SU-DHL-6 (cell line): ENCODE results near the gene BTAF1.

Experiments
- H2AFZ ChIP-seq: fragments of 200-600 bp; sonication (generic); 2 replicates; pipeline ENCODE4 v1.6.1; 2014; ENCODE audit warnings: low read depth, mild to moderate bottlenecking, moderate library complexity, mixed read lengths, antibody characterized with exemption, low read length; ENCODE audit not compliant: severe bottlenecking
- H3F3A ChIP-seq: fragments of 200-600 bp; shearing (Covaris generic); 2 replicates; pipeline ENCODE4 v1.6.0; 2016; ENCODE audit warnings: antibody characterized with exemption, mild to moderate bottlenecking; ENCODE audit not compliant: insufficient read depth
- H3K27ac ChIP-seq: fragments of 200-600 bp; sonication (generic); 2 replicates; pipeline ENCODE4 v1.5.1; 2016; ENCODE audit warnings: low read depth, mild to moderate bottlenecking, low read length, moderate library complexity, mixed read lengths
- H3K27me3 ChIP-seq: fragments of 200-600 bp; sonication (generic), shearing (Covaris generic); 2 replicates; pipeline ENCODE4 v1.6.0; 2014; ENCODE audit warnings: mild to moderate bottlenecking, low read length
- H3K36me3 ChIP-seq: fragments of 200-600 bp; sonication (generic); 2 replicates; pipeline ENCODE4 v1.6.1; 2014; ENCODE audit warnings: mild to moderate bottlenecking, low read length, mixed read lengths
- H3K4me2 ChIP-seq: fragments of 300-600, 200-600 bp; shearing (Covaris generic), sonication (generic); 2 replicates; pipeline ENCODE4 v1.6.0; 2014; ENCODE audit warnings: low read length, low read depth, mild to moderate bottlenecking; ENCODE audit not compliant: poor library complexity, severe bottlenecking
- H3K4me3 ChIP-seq: fragments of 200-600 bp; sonication (generic); 2 replicates; pipeline ENCODE4 v1.5.1; 2014; ENCODE audit warnings: antibody characterized with exemption, low read length, mild to moderate bottlenecking, mixed read lengths; ENCODE audit not compliant: insufficient read depth, poor library complexity, severe bottlenecking
- H3K79me2 ChIP-seq: fragments of 200-600 bp; sonication (generic); 2 replicates; pipeline ENCODE4 v1.6.1; 2014; ENCODE audit warnings: mild to moderate bottlenecking, low read length, moderate library complexity; ENCODE audit not compliant: insufficient read depth
- H3K9ac ChIP-seq: fragments of 200-600 bp; sonication (generic); 2 replicates; pipeline ENCODE4 v1.7.0; 2014; ENCODE audit warnings: mild to moderate bottlenecking, low read length
- H3K9me2 ChIP-seq: fragments of 200-600 bp; sonication (generic); replicated peaks from 2 replicates; pipeline ENCODE4 v1.6.1; 2014; ENCODE audit warnings: low read length; ENCODE audit not compliant: insufficient read depth
- H3K9me3 ChIP-seq: fragments of 200-600 bp; sonication (generic); 2 replicates; pipeline ENCODE4 v1.6.1; 2014; ENCODE audit warnings: low read length, mixed read lengths; ENCODE audit not compliant: insufficient read depth
- H4K20me1 ChIP-seq: fragments of 200-600 bp; sonication (generic); 2 replicates; pipeline ENCODE4 v1.6.1; 2014; ENCODE audit warnings: low read depth, mild to moderate bottlenecking, antibody characterized with exemption, low read length, moderate library complexity, mixed read lengths
- EZH2phosphoT487 ChIP-seq: fragments of 200-600 bp; sonication (generic), shearing (Covaris generic); conservative IDR thresholded peaks from 2 replicates; pipeline ENCODE4 v1.6.1; 2018; ENCODE audit warnings: mild to moderate bottlenecking, antibody characterized with exemption, low read length, moderate library complexity, mixed read lengths
- TF ChIP-seq, protein P1 (sequence below): fragments of 200-600 bp; sonication (generic); IDR thresholded peaks from one replicate; pipeline ENCODE4 v1.5.1; 2017; ENCODE audit warnings: antibody characterized with exemption, mild to moderate bottlenecking, low read length, moderate library complexity; ENCODE audit not compliant: insufficient read depth, poor library complexity, severe bottlenecking

Gene BTAF1

DNA sequence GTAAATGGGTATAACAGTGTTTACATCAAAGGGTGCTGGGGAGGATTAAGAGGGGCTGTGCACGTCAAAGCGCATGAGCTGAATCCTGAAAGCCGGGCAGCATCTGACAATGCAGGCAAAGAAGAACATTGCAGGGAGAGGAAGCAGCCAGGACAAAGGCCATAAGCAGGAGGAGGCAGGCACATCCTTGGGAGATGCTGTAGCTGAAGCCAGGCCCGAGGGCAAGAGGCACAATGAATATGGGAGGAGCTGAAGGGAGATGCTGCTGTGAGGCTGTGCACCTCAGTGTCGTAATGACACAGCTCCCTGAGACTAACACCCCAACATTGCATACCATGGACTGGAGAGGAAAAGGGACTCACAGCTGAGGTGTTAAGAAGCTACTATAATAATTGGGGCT is 129.2 kb downstream of the BTAF1 start:
- Histone ChIP-seq H3K27me3 (no peaks in the 10 kb centered on the region), H3K9ac (no peak overlapping the region), H3K9me3 (no peaks in the 10 kb centered on the region), H3K79me2 (no peaks in the 10 kb centered on the region), H3K27ac (no peak overlapping the region), H3F3A (peaks cover 13% of the 10 kb centered on the region; the same call in 1 of the 2 replicates), H3K4me2 (no peak overlapping the region), H4K20me1 (no peaks in the 10 kb centered on the region), H3K9me2 (no peaks in the 10 kb centered on the region), H3K36me3 (no peaks in the 10 kb centered on the region), H3K4me3 (no peak overlapping the region), H2AFZ (no peak overlapping the region)
- TF ChIP-seq, protein P1, sequence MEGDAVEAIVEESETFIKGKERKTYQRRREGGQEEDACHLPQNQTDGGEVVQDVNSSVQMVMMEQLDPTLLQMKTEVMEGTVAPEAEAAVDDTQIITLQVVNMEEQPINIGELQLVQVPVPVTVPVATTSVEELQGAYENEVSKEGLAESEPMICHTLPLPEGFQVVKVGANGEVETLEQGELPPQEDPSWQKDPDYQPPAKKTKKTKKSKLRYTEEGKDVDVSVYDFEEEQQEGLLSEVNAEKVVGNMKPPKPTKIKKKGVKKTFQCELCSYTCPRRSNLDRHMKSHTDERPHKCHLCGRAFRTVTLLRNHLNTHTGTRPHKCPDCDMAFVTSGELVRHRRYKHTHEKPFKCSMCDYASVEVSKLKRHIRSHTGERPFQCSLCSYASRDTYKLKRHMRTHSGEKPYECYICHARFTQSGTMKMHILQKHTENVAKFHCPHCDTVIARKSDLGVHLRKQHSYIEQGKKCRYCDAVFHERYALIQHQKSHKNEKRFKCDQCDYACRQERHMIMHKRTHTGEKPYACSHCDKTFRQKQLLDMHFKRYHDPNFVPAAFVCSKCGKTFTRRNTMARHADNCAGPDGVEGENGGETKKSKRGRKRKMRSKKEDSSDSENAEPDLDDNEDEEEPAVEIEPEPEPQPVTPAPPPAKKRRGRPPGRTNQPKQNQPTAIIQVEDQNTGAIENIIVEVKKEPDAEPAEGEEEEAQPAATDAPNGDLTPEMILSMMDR: no peak
- no peak for TF ChIP-seq EZH2phosphoT487

DNA sequence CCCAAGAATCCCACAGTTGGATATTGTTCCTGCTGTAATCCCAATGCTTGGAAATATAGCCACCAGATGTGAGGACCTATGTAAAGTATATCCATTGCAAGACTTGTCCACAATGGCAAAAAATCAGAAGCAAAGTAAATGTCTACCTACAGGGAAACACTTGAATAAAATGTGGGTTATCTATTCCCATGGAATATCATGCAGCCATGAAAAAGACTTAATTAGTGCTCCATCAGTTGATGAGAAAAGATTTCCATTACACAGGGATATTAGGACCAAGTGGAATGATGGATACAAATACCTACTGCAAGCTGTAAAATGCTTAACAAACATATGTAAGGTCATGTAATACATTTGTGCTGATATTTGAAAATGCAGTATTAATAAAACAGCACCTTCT is 131.2 kb downstream of the BTAF1 start:
- no peak overlapping the region for H3K4me3 ChIP-seq
- no peak for TF ChIP-seq EZH2phosphoT487
- TF ChIP-seq, protein P1: no peak
- H3K9me2 ChIP-seq: no peaks in the 10 kb centered on the region
- no peaks in the 10 kb centered on the region for H4K20me1 ChIP-seq
- no peaks in the 10 kb centered on the region for H3K9me3 ChIP-seq
- H3K27ac ChIP-seq: no peak overlapping the region
- no peaks in the 10 kb centered on the region; the same call in 1 of the 2 replicates for H3F3A ChIP-seq
- no peak overlapping the region for H2AFZ ChIP-seq
- no peaks in the 10 kb centered on the region for H3K79me2 ChIP-seq
- no peak overlapping the region for H3K9ac ChIP-seq
- H3K4me2 ChIP-seq: no peak overlapping the region
- H3K36me3 ChIP-seq: no peaks in the 10 kb centered on the region
- H3K27me3 ChIP-seq: no peaks in the 10 kb centered on the region

DNA sequence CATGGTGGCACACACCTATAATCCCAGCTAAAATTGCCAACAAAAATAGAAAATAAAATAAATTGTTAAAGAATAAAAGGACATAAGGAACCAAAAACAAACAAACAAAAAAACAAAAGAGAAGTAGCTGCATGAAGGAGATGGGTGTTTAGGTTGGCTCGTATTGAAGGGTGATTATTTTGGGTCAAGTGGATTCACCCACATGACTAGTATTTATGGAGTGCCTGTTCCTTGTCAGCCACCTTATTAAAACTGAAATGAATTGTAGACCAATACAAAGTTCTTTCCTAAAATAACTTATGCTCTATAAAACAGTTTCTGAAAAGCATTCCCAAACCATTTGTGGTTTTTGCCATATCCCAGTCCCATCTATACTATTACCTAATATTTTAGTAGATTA is 138.7 kb downstream of the BTAF1 start:
- no peaks in the 10 kb centered on the region for H3K36me3 ChIP-seq
- no peaks in the 10 kb centered on the region for H4K20me1 ChIP-seq
- H3K9me3 ChIP-seq: no peaks in the 10 kb centered on the region
- H3K9ac ChIP-seq: no peak overlapping the region
- H3K79me2 ChIP-seq: no peaks in the 10 kb centered on the region
- H3K27ac ChIP-seq: no peak overlapping the region
- H3F3A ChIP-seq: no peaks in the 10 kb centered on the region
- H3K27me3 ChIP-seq: no peaks in the 10 kb centered on the region
- TF ChIP-seq, protein P1: no peak
- TF ChIP-seq EZH2phosphoT487: no peak
- H2AFZ ChIP-seq: no peak overlapping the region
- H3K9me2 ChIP-seq: no peaks in the 10 kb centered on the region
- H3K4me2 ChIP-seq: no peak overlapping the region
- H3K4me3 ChIP-seq: no peak overlapping the region

DNA sequence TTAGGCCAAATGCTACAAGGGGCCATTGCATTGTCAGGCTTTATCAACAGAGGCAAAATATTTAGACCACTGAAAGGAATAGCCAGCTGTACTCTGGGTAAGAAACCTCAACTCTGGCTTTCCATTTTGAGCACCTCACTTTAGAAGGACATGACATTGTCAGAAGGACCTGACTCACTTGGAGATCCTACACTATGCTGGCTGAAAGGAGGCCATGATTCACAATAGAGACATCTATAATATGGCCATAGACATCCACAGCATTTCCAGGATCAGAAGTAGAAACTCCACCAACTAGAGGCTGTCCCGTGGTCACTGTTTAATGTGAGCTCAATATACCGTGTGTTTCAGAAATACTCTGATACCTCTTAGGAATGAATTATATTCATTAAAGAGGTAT is 140.9 kb downstream of the BTAF1 start:
- no peak overlapping the region for H3K4me2 ChIP-seq
- no peaks in the 10 kb centered on the region for H3F3A ChIP-seq
- H3K4me3 ChIP-seq: no peak overlapping the region
- TF ChIP-seq EZH2phosphoT487: no peak
- TF ChIP-seq, protein P1: no peak
- no peak overlapping the region for H3K27ac ChIP-seq
- no peak overlapping the region for H2AFZ ChIP-seq
- no peaks in the 10 kb centered on the region for H3K9me2 ChIP-seq
- H3K36me3 ChIP-seq: no peaks in the 10 kb centered on the region
- H3K9ac ChIP-seq: no peak overlapping the region
- H3K27me3 ChIP-seq: no peaks in the 10 kb centered on the region
- H3K79me2 ChIP-seq: no peaks in the 10 kb centered on the region
- no peaks in the 10 kb centered on the region for H3K9me3 ChIP-seq
- no peaks in the 10 kb centered on the region for H4K20me1 ChIP-seq
